H9 (cell line): ENCODE measurements around the gene APOBEC3A. TPM values are rescaled to one million over a fixed set of nuclear protein-coding genes. Genes with fewer than 3 reads are reported as not detected.

Source experiments
- DNase-seq: peaks from one replicate; pipeline ENCODE4 v3.0.0-alpha.2; 2017
- H2AFZ ChIP-seq: one replicate; pipeline ENCODE4 v1.6.1; 2013; ENCODE audit warnings: mild to moderate bottlenecking, low read length, control low read depth, moderate library complexity
- H2AK5ac ChIP-seq: 2 replicates; pipeline ENCODE4 v1.6.1; 2013; ENCODE audit warnings: low read length, control low read depth, mixed read lengths; ENCODE audit not compliant: insufficient read length
- H2BK120ac ChIP-seq: one replicate; pipeline ENCODE4 v1.6.1; 2013; ENCODE audit warnings: low read depth, mild to moderate bottlenecking, low read length, control low read depth, inconsistent platforms; ENCODE audit not compliant: poor library complexity, severe bottlenecking
- H2BK12ac ChIP-seq: 2 replicates; pipeline ENCODE4 v1.6.1; 2013; ENCODE audit warnings: low read length, control low read depth, mixed read lengths, low read depth; ENCODE audit not compliant: insufficient read length
- H2BK15ac ChIP-seq: 2 replicates; pipeline ENCODE4 v1.6.1; 2013; ENCODE audit warnings: low read depth, low read length, control low read depth
- H2BK20ac ChIP-seq: one replicate; pipeline ENCODE4 v1.6.1; 2013; ENCODE audit warnings: low read depth, mild to moderate bottlenecking, low read length, control low read depth, inconsistent platforms; ENCODE audit not compliant: poor library complexity, severe bottlenecking
- H2BK5ac ChIP-seq: 2 replicates; pipeline ENCODE4 v1.6.1; 2013; ENCODE audit warnings: low read length, control low read depth, mixed read lengths; ENCODE audit not compliant: insufficient read length
- H3K14ac ChIP-seq: 2 replicates; pipeline ENCODE4 v1.6.1; 2013; ENCODE audit warnings: low read length, control low read depth; ENCODE audit not compliant: insufficient read depth
- H3K18ac ChIP-seq: 2 replicates; pipeline ENCODE4 v1.6.1; 2013; ENCODE audit warnings: low read depth, mild to moderate bottlenecking, mixed read lengths, low read length, control low read depth; ENCODE audit not compliant: insufficient read length
- H3K23ac ChIP-seq: 2 replicates; pipeline ENCODE4 v1.6.1; 2013; ENCODE audit warnings: low read length, control low read depth, mixed read lengths, low read depth; ENCODE audit not compliant: insufficient read length
- H3K23me2 ChIP-seq: 2 replicates; pipeline ENCODE4 v1.6.1; 2013; ENCODE audit warnings: low read depth, mild to moderate bottlenecking, mixed read lengths, low read length, control low read depth; ENCODE audit not compliant: insufficient read length, poor library complexity, severe bottlenecking
- H3K27ac ChIP-seq: 2 replicates; pipeline ENCODE4 v1.5.1; 2013; ENCODE audit warnings: low read length, control low read depth, mixed read lengths, low read depth; ENCODE audit not compliant: insufficient read length
- H3K27me3 ChIP-seq: 2 replicates; pipeline ENCODE4 v1.6.1; 2013; ENCODE audit warnings: low read length, control low read depth, inconsistent platforms; ENCODE audit not compliant: insufficient read depth
- H3K4ac ChIP-seq: 2 replicates; pipeline ENCODE4 v1.6.1; 2013; ENCODE audit warnings: low read depth, mild to moderate bottlenecking, control low read depth, inconsistent platforms, low read length, moderate library complexity
- H3K4me1 ChIP-seq: 2 replicates; pipeline ENCODE4 v1.6.1; 2013; ENCODE audit warnings: low read length, control low read depth, inconsistent platforms; ENCODE audit not compliant: insufficient read depth
- H3K4me2 ChIP-seq: 2 replicates; pipeline ENCODE4 v1.6.1; 2013; ENCODE audit warnings: low read length, control low read depth, mixed read lengths; ENCODE audit not compliant: insufficient read length, insufficient read depth
- H3K56ac ChIP-seq: 2 replicates; pipeline ENCODE4 v1.6.1; 2013; ENCODE audit warnings: low read depth, mild to moderate bottlenecking, mixed read lengths, low read length, control low read depth; ENCODE audit not compliant: insufficient read length
- H3K79me1 ChIP-seq: 2 replicates; pipeline ENCODE4 v1.6.1; 2013; ENCODE audit warnings: low read depth, mild to moderate bottlenecking, moderate library complexity, low read length, control low read depth, inconsistent platforms; ENCODE audit not compliant: insufficient read depth, poor library complexity, severe bottlenecking
- H3K79me2 ChIP-seq: 2 replicates; pipeline ENCODE4 v1.6.1; 2013; ENCODE audit warnings: low read length, control low read depth, inconsistent platforms; ENCODE audit not compliant: insufficient read depth
- H3K9ac ChIP-seq: 2 replicates; pipeline ENCODE4 v1.6.1; 2013; ENCODE audit warnings: low read length, control low read depth, mixed read lengths; ENCODE audit not compliant: insufficient read length; ENCODE audit errors: extremely low read depth
- H3K9me3 ChIP-seq: one replicate; pipeline ENCODE4 v1.6.1; 2013; ENCODE audit warnings: low read depth, low read length, inconsistent platforms; ENCODE audit not compliant: control insufficient read depth
- H3T11ph ChIP-seq: one replicate; pipeline ENCODE4 v1.6.1; 2013; ENCODE audit warnings: mild to moderate bottlenecking, low read length, control low read depth, inconsistent platforms
- H4K20me1 ChIP-seq: one replicate; pipeline ENCODE4 v1.6.1; 2013; ENCODE audit not compliant: control insufficient read depth, insufficient read length, insufficient read depth
- H4K5ac ChIP-seq: 2 replicates; pipeline ENCODE4 v1.6.1; 2013; ENCODE audit warnings: low read depth, mild to moderate bottlenecking, mixed read lengths, low read length, control low read depth; ENCODE audit not compliant: insufficient read length
- H4K8ac ChIP-seq: replicated peaks from 2 replicates; pipeline ENCODE4 v1.6.1; 2013; ENCODE audit warnings: low read length, control low read depth, mixed read lengths, low read depth; ENCODE audit not compliant: insufficient read length
- H4K91ac ChIP-seq: 2 replicates; pipeline ENCODE4 v1.6.1; 2013; ENCODE audit warnings: low read depth, mild to moderate bottlenecking, moderate library complexity, mixed read lengths, low read length, control low read depth; ENCODE audit not compliant: insufficient read length
- H3K27ac Mint-ChIP-seq, 3 experiments: 2 replicates in 2 of 3; 3 replicates in 1 of 3; pipeline ENCODE4 v1.8.0; 2020 to 2021; ENCODE audit warnings: mixed read lengths in 3 of 3, mild to moderate bottlenecking in 1 of 3, moderate library complexity in 1 of 3
- H3K27me3 Mint-ChIP-seq: 2 replicates; pipeline ENCODE4 v1.8.0; 2021; ENCODE audit warnings: low read depth, mild to moderate bottlenecking, moderate library complexity, mixed read lengths
- H3K36me3 Mint-ChIP-seq, 3 experiments: 2 replicates in 2 of 3; 3 replicates in 1 of 3; pipeline ENCODE4 v1.8.0; 2020 to 2021; ENCODE audit warnings: low read depth in 3 of 3, mixed read lengths in 3 of 3; ENCODE audit not compliant: insufficient read depth in 1 of 3
- H3K4me1 Mint-ChIP-seq, 2 experiments: 2 replicates each; pipeline ENCODE4 v1.8.0; 2020; ENCODE audit warnings: mixed read lengths in 2 of 2
- H3K4me3 Mint-ChIP-seq, 2 experiments: 2 replicates in 1 of 2; 3 replicates in 1 of 2; pipeline ENCODE4 v1.8.0; 2020 to 2021; ENCODE audit warnings: mild to moderate bottlenecking in 2 of 2, mixed read lengths in 2 of 2, moderate library complexity in 1 of 2
- H3K9me3 Mint-ChIP-seq, 2 experiments: 2 replicates in 1 of 2; 3 replicates in 1 of 2; pipeline ENCODE4 v1.8.0; 2020; ENCODE audit warnings: mild to moderate bottlenecking in 2 of 2, mixed read lengths in 2 of 2, moderate library complexity in 1 of 2
- WGBS: extraction: QIAGEN DNeasy Blood & Tissue Kit; methylation state at CpG from one replicate; pipeline ENCODE4 v1.1.7; 2013; ENCODE audit warnings: missing lambda C conversion rate, low lambda C conversion rate, mixed read lengths; ENCODE audit not compliant: insufficient read length; ENCODE audit errors: extremely low coverage; 5-methylcytosine and 5-hydroxymethylcytosine counted together
- total RNA-seq: library from RNA; stranded (reverse); gene quantifications from 2 replicates; pipeline ENCODE4 v1.2.1, GENCODE V29; 2021
- TF ChIP-seq, protein P1 (sequence below): fragments of 200-600 bp; sonication (generic); conservative IDR thresholded peaks from 3 replicates; pipeline ENCODE4 v1.8.0; 2021; ENCODE audit warnings: antibody characterized with exemption, mild to moderate bottlenecking

APOBEC3A gene
- total RNA-seq, 1 experiment from 2014 or later, result not detected

GRCh38 chr22:38943882-38944281, 13.5 kb upstream of the APOBEC3A start:
- H3K36me3 Mint-ChIP-seq, result no peaks in the 10 kb centered on the region
- no peak overlapping the region for H2BK120ac ChIP-seq
- no peak overlapping the region for H3K18ac ChIP-seq

More at GRCh38 chr22:38943882-38944281, 13.5 kb upstream of the APOBEC3A start:
- no peak overlapping the region for H2AK5ac ChIP-seq
- no peaks in the 10 kb centered on the region for H4K20me1 ChIP-seq
- H3K4me3 Mint-ChIP-seq, result no peak overlapping the region
- no peak overlapping the region for H2AFZ ChIP-seq
- no peaks in the 10 kb centered on the region for H3K4me1 ChIP-seq
- TF ChIP-seq, protein P1, sequence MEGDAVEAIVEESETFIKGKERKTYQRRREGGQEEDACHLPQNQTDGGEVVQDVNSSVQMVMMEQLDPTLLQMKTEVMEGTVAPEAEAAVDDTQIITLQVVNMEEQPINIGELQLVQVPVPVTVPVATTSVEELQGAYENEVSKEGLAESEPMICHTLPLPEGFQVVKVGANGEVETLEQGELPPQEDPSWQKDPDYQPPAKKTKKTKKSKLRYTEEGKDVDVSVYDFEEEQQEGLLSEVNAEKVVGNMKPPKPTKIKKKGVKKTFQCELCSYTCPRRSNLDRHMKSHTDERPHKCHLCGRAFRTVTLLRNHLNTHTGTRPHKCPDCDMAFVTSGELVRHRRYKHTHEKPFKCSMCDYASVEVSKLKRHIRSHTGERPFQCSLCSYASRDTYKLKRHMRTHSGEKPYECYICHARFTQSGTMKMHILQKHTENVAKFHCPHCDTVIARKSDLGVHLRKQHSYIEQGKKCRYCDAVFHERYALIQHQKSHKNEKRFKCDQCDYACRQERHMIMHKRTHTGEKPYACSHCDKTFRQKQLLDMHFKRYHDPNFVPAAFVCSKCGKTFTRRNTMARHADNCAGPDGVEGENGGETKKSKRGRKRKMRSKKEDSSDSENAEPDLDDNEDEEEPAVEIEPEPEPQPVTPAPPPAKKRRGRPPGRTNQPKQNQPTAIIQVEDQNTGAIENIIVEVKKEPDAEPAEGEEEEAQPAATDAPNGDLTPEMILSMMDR, result no peak
- no peak overlapping the region for H4K8ac ChIP-seq
- H3K27me3 Mint-ChIP-seq, result peaks cover 34% of the 10 kb centered on the region
- H4K5ac ChIP-seq, result no peak overlapping the region
- no peak overlapping the region for H3K14ac ChIP-seq
- H3K4me1 Mint-ChIP-seq, result peaks cover 20 to 26% of the 10 kb centered on the region in 2 experiments
- no peak overlapping the region for H3K9ac ChIP-seq
- no peaks in the 10 kb centered on the region; a peak in 1 of 5 replicates for H3K9me3 Mint-ChIP-seq
- no peak overlapping the region for H4K91ac ChIP-seq
- no peak overlapping the region for H3K23ac ChIP-seq
- no peaks in the 10 kb centered on the region for H3K23me2 ChIP-seq
- H3K56ac ChIP-seq, result no peak overlapping the region
- no peak for DNase-seq
- no peak overlapping the region; a peak in 1 of 7 replicates for H3K27ac Mint-ChIP-seq
- no peaks in the 10 kb centered on the region for H3K79me2 ChIP-seq
- no CpG with 5 or more reads among the region's 3 CpGs for WGBS
- no peak overlapping the region for H2BK12ac ChIP-seq
- no peak overlapping the region for H3K4ac ChIP-seq
- H3K4me2 ChIP-seq, result no peak overlapping the region
- no peak overlapping the region for H3K27ac ChIP-seq
- no peak overlapping the region for H2BK15ac ChIP-seq
- no peak overlapping the region for H2BK5ac ChIP-seq
- H2BK20ac ChIP-seq, result no peak overlapping the region
- H3K27me3 ChIP-seq, result no peaks in the 10 kb centered on the region
- no peaks in the 10 kb centered on the region for H3K79me1 ChIP-seq
- no peaks in the 10 kb centered on the region for H3K9me3 ChIP-seq
- no peak overlapping the region for H3T11ph ChIP-seq
